Vagina (tissue), 2 donors: ENCODE measurements around the gene KIRREL3.

ENCODE experiments used
- CTCF ChIP-seq, 3 experiments: fragments of 450-650 bp in 2 of 3; fragments of 200-600 bp in 1 of 3; sonication (generic) in 1 of 3; IDR thresholded peaks; one replicate each; pipeline ENCODE4 v1.5.1; 2017 to 2019; ENCODE audit warnings: antibody characterized with exemption in 3 of 3, mild to moderate bottlenecking in 2 of 3, moderate library complexity in 2 of 3
- POLR2AphosphoS5 ChIP-seq, 2 donors: sonication (generic); formaldehyde crosslinking; IDR thresholded peaks; one replicate each; pipeline ENCODE4 v1.9.0; 2017; ENCODE audit warnings: antibody characterized with exemption in 2 of 2, mild to moderate bottlenecking in 2 of 2, low read depth in 1 of 2; ENCODE audit not compliant: insufficient read depth in 1 of 2

GRCh38 chr11:126466236-126467045 lies 534.1 kb downstream of the KIRREL3 start:
- TF ChIP-seq POLR2AphosphoS5 (IDR thresholded peaks at IDR 0.05; ENCODE audit: insufficient read depth in 1 of 2, low read depth in 1 of 2) (no peak), CTCF (IDR thresholded peaks at IDR 0.05) (no peak)
